Raji (cell line): ENCODE data around the gene WNT8B.

ENCODE experiments used
- POLR2A ChIP-seq: IDR thresholded peaks from 2 replicates; pipeline ENCODE4 v1.6.1; 2011; ENCODE audit warnings: low read depth, low read length, control low read depth; ENCODE audit not compliant: insufficient read depth

Gene WNT8B

GRCh38 chr10:100522107-100522801, 59.4 kb downstream of the WNT8B start:
- no peak for TF ChIP-seq POLR2A

- TF ChIP-seq POLR2A = no peak
These were observed 60.1 kb downstream of the WNT8B start for GRCh38 chr10:100522945-100523344.

- TF ChIP-seq POLR2A = no peak
These were observed 61.4 kb downstream of the WNT8B start for GRCh38 chr10:100524206-100524605.

- TF ChIP-seq POLR2A = no peak
These were observed 61.8 kb downstream of the WNT8B start for GRCh38 chr10:100524638-100525037.

GRCh38 chr10:100528123-100528886, 65.5 kb downstream of the WNT8B start:
- TF ChIP-seq POLR2A = no peak

- TF ChIP-seq POLR2A = no peak
These were observed 66.2 kb downstream of the WNT8B start for GRCh38 chr10:100528921-100529474.

GRCh38 chr10:100529475-100530298, 66.9 kb downstream of the WNT8B start, which contains the start of gene NDUFB8:
NDUFB8 (minus strand) TSS chr10:100529871; CDS start chr10:100529851, 20 bp downstream.
- peak; percentile 85 for TF ChIP-seq POLR2A

- TF ChIP-seq POLR2A = no peak
These were observed 69.0 kb downstream of the WNT8B start for GRCh38 chr10:100531761-100532160.
